K562 (cell line): ENCODE results near the gene EXOC6. TPM values are rescaled to one million over a fixed set of nuclear protein-coding genes. Genes with fewer than 3 reads are reported as not detected.

ENCODE experiments used
- ATAC-seq: fragments of 200-7000 bp; cut with Tn5 transposase; 3 replicates; pipeline ENCODE4 v1.9.1; 2020; ENCODE audit warnings: moderate library complexity
- BruUV-seq: library from RNA; stranded (reverse); fragments of 400-500 nt; replicated peaks from 2 replicates; lab custom pipeline; 2021; lab: Mats Ljungman, UMichigan
- CTCF ChIA-PET: fragments of 300-600 bp; formaldehyde crosslinking; extraction: SDS; loops from one replicate; lab custom pipeline; 2021; ENCODE audit warnings: low intra/inter-chr PET ratio; lab: Yijun Ruan, JAX
- POLR2A ChIA-PET: fragments of 300-600, 350-650 bp; sonication (Branson Sonifier 250); formaldehyde crosslinking; extraction: SDS; loops from one replicate; lab custom pipeline; 2021; ENCODE audit warnings: antibody characterized with exemption, inconsistent platforms; lab: Yijun Ruan, JAX
- DNase-seq, 4 experiments: peaks; one replicate each; pipeline versions ENCODE4 v3.0.0 to v3.0.0-alpha.2; 2011 to 2018; ENCODE audit warnings: low spot score in 3 of 4, mixed read lengths in 3 of 4; ENCODE audit errors: extremely low read depth in 1 of 4
- FAIRE-seq: peaks from 2 replicates; lab custom pipeline; 2011; peaks lifted over from hg19 to GRCh38; lab: Jason Lieb, UNC
- H2AFZ ChIP-seq: 2 replicates; pipeline ENCODE4 v1.6.0; 2011; ENCODE audit warnings: low read depth, low read length, control low read depth, inconsistent platforms
- H3K27ac ChIP-seq: fragments of 200-600 bp; 3 replicates; pipeline ENCODE4 v1.8.0; 2011; ENCODE audit warnings: low read depth, mild to moderate bottlenecking, control low read depth, inconsistent platforms, low read length, moderate library complexity, mixed read lengths; ENCODE audit errors: extremely low read depth
- H3K27me3 ChIP-seq, 2 experiments: fragments of 300-600 bp in 1 of 2; 2 replicates in 1 of 2; 3 replicates in 1 of 2; pipeline versions ENCODE4 v1.6.0 to v1.8.0; 2011; ENCODE audit warnings: inconsistent platforms in 2 of 2, low read length in 2 of 2, mild to moderate bottlenecking in 1 of 2, mixed read lengths in 1 of 2, moderate library complexity in 1 of 2; ENCODE audit not compliant: control insufficient read depth in 2 of 2, insufficient read depth in 2 of 2
- H3K36me3 ChIP-seq: fragments of 300-600 bp; 3 replicates; pipeline ENCODE4 v1.8.0; 2011; ENCODE audit warnings: mild to moderate bottlenecking, low read length, inconsistent platforms; ENCODE audit not compliant: control insufficient read depth, insufficient read depth
- H3K4me1 ChIP-seq, 2 experiments: fragments of 200-600 bp in 1 of 2; replicated peaks in 1 of 2; 2 replicates in 1 of 2; 3 replicates in 1 of 2; pipeline versions ENCODE4 v1.5.1 to v1.8.0; 2011; ENCODE audit warnings: inconsistent platforms in 2 of 2, low read length in 2 of 2, mild to moderate bottlenecking in 1 of 2, mixed read lengths in 1 of 2, moderate library complexity in 1 of 2; ENCODE audit not compliant: control insufficient read depth in 2 of 2, insufficient read depth in 2 of 2
- H3K4me2 ChIP-seq: 2 replicates; pipeline ENCODE4 v1.6.1; 2011; ENCODE audit warnings: low read length, control low read depth, inconsistent platforms, mixed read lengths; ENCODE audit not compliant: insufficient read depth
- H3K4me3 ChIP-seq: fragments of 200-600 bp; sonication (generic), shearing (Covaris generic); 2 replicates; pipeline ENCODE4 v1.5.1; 2016; ENCODE audit warnings: control low read depth, inconsistent platforms
- H3K79me2 ChIP-seq: fragments of 200-600 bp; 3 replicates; pipeline ENCODE4 v1.8.0; 2011; ENCODE audit warnings: low read length, inconsistent platforms; ENCODE audit not compliant: control insufficient read depth, insufficient read depth
- H3K9ac ChIP-seq, 2 experiments: 2 replicates each; pipeline versions ENCODE4 v1.6.0 to v1.6.1; 2011; ENCODE audit warnings: low read depth in 2 of 2, low read length in 2 of 2, control low read depth in 1 of 2, inconsistent platforms in 1 of 2, mild to moderate bottlenecking in 1 of 2, mixed read lengths in 1 of 2; ENCODE audit not compliant: insufficient read depth in 1 of 2
- H3K9me1 ChIP-seq: one replicate; pipeline ENCODE4 v1.6.0; 2011; ENCODE audit warnings: inconsistent platforms, mild to moderate bottlenecking, low read length, moderate library complexity; ENCODE audit not compliant: control insufficient read depth, insufficient read depth
- H3K9me3 ChIP-seq: replicated peaks from 2 replicates; pipeline ENCODE4 v1.5.1; 2011; ENCODE audit warnings: low read depth, low read length, inconsistent platforms; ENCODE audit not compliant: control insufficient read depth, insufficient read depth
- H4K20me1 ChIP-seq: replicated peaks from 2 replicates; pipeline ENCODE4 v1.6.1; 2011; ENCODE audit warnings: low read length, inconsistent platforms, mixed read lengths; ENCODE audit not compliant: control insufficient read depth, insufficient read depth
- CAMTA2 ChIP-seq: fragments of 250-450 bp; sonication (Bioruptor Pico); conservative IDR thresholded peaks from 2 replicates; pipeline ENCODE4 v1.5.1; 2022
- CHD2 ChIP-seq: IDR thresholded peaks from 2 replicates; pipeline ENCODE4 v1.6.1; 2011; ENCODE audit warnings: low read depth, low read length
- ETS1 ChIP-seq: conservative IDR thresholded peaks from 2 replicates; pipeline ENCODE4 v1.6.1; 2011; ENCODE audit warnings: low read depth, mild to moderate bottlenecking, low read length; ENCODE audit not compliant: control insufficient read depth
- IFI16 ChIP-seq: fragments of 250-450 bp; sonication (Bioruptor Pico); IDR thresholded peaks from 2 replicates; pipeline ENCODE4 v2.1.2; 2022; ENCODE audit warnings: mild to moderate bottlenecking, inconsistent platforms
- MNT ChIP-seq, 2 experiments: fragments of 450-650 bp; conservative IDR thresholded peaks; 2 replicates each; pipeline ENCODE4 v1.6.1; 2017; ENCODE audit warnings: mild to moderate bottlenecking in 2 of 2, moderate library complexity in 2 of 2
- NCOA1 ChIP-seq: fragments of 450-650 bp; IDR thresholded peaks from 2 replicates; pipeline ENCODE4 v1.6.1; 2016; ENCODE audit warnings: low read depth
- NRF1 ChIP-seq, 2 experiments: fragments of 450-650 bp; IDR thresholded peaks in 1 of 2; conservative IDR thresholded peaks in 1 of 2; 2 replicates each; pipeline ENCODE4 v1.6.1; 2014; ENCODE audit warnings: mild to moderate bottlenecking in 2 of 2
- POLR3G ChIP-seq: IDR thresholded peaks from 2 replicates; pipeline ENCODE4 v1.6.1; 2011; ENCODE audit not compliant: insufficient read length, insufficient replicate concordance; ENCODE audit errors: extremely low read depth
- SETDB1 ChIP-seq: IDR thresholded peaks from one replicate; pipeline ENCODE4 v1.6.1; 2012; ENCODE audit warnings: low read length, control low read depth, inconsistent platforms
- THAP7 ChIP-seq: fragments of 250-450 bp; sonication (Bioruptor Pico); IDR thresholded peaks from 2 replicates; pipeline ENCODE4 v1.5.0; 2021
- XRCC4 ChIP-seq: IDR thresholded peaks from one replicate; pipeline ENCODE4 v1.6.1; 2011; ENCODE audit not compliant: insufficient read depth, insufficient read length; ENCODE audit errors: extremely low read depth
- ZFP1 ChIP-seq: fragments of 450-650 bp; formaldehyde crosslinking; IDR thresholded peaks from 2 replicates; pipeline ENCODE4 v1.4.0; 2020; ENCODE audit warnings: mild to moderate bottlenecking, mixed read lengths
- ZNF143 ChIP-seq: sonication (generic); formaldehyde crosslinking; IDR thresholded peaks from 2 replicates; pipeline ENCODE4 v1.9.0; 2022; ENCODE audit warnings: mild to moderate bottlenecking, missing genetic modification reagents
- ZNF609 ChIP-seq: sonication (generic); formaldehyde crosslinking; IDR thresholded peaks from 2 replicates; pipeline ENCODE4 v1.8.1; 2023; ENCODE audit warnings: missing genetic modification reagents, mild to moderate bottlenecking, borderline replicate concordance
- ZNF696 ChIP-seq: fragments of 250-450 bp; sonication (Bioruptor Pico); conservative IDR thresholded peaks from 2 replicates; pipeline ENCODE4 v1.4.0; 2020; ENCODE audit warnings: mild to moderate bottlenecking, moderate library complexity
- WGBS: fragments of 100-300 bp; shearing (Covaris generic); methylation state at CpG from one replicate; pipeline ENCODE4 v1.1.6; 2016; ENCODE audit warnings: low coverage, mixed read lengths; ENCODE audit not compliant: insufficient coverage; ENCODE audit errors: missing lambda C conversion rate; 5-methylcytosine and 5-hydroxymethylcytosine counted together
- in situ Hi-C: fragments of 300-500 bp; cut with MboI; formaldehyde crosslinking; loops from 4 replicates; pipeline ENCODE4 v1.15.0; 2018; ENCODE audit warnings: inconsistent platforms, mixed read lengths
- intact Hi-C: fragments of 100-400 bp; cut with micrococcal nuclease; formaldehyde crosslinking; loops from 2 replicates; pipeline ENCODE4 v1.14.2; 2022
- polyA plus RNA-seq, 8 experiments: library from polyadenylated mRNA; depleted of rRNA in 4 of 8; stranded (reverse) in 5 of 8; unstranded in 3 of 8; fragments of >200 nt; fragmentation: Nextera tagmentation in 2 of 8; fragmentation: Illumina TruSeq in 1 of 8; extraction: Ambion mirVana in 2 of 8; extraction: Trizol in 1 of 8; gene quantifications; 2 replicates each; pipeline versions ENCODE4 v1.2.1 to v1.2.3, GENCODE V29; 2011 to 2014; ENCODE audit warnings: inconsistent platforms in 1 of 8, missing spikeins in 1 of 8
- total RNA-seq, 7 experiments: library from RNA; depleted of rRNA in 6 of 7; stranded (reverse); fragments of >200 nt in 6 of 7; fragmentation: Illumina TruSeq in 2 of 7; extraction: Trizol in 2 of 7; gene quantifications; 2 replicates each; pipeline versions ENCODE4 v1.2.1 to v1.2.3, GENCODE V29; 2011 to 2021; ENCODE audit warnings: low replicate concordance in 1 of 7

EXOC6 gene
- total and polyA plus RNA-seq, 9 of the 15 experiments (the other 6 are each of a cell fraction or from before 2014, with no cell fraction given) = 13.9 to 42.8 (median 24.9) TPM

- in situ Hi-C loops = no loop called here
- FAIRE-seq (peak; percentile 58), DNase-seq (no peak), ATAC-seq (peak; percentile 13; the same call in 2 of the 3 replicates)
- Histone ChIP-seq H3K4me3 (peak overlapping the region; percentile 94), H3K79me2 (peaks cover 56% of the 10 kb centered on the region), H3K4me2 (peak overlapping the region; percentile 81), H3K27ac (peak overlapping the region; percentile 92), H3K9me3 (no peaks in the 10 kb centered on the region), H3K9me1 (no peaks in the 10 kb centered on the region), H3K4me1 (peaks cover 9 to 13% of the 10 kb centered on the region in 2 experiments; a peak in 4 of 5 replicates), H2AFZ (peak overlapping the region; percentile 85), H3K36me3 (peaks cover 16% of the 10 kb centered on the region; the same call in 2 of the 3 replicates), H3K27me3 (no peaks in the 10 kb centered on the region), H3K9ac (peak overlapping the region; percentile 74 to 98), H4K20me1 (no peaks in the 10 kb centered on the region)
- BruUV-seq = no TSS peak
- WGBS = 0% methylated on average over 6 of the region's 7 CpGs
- intact Hi-C loops = no loop called here
- POLR2A ChIA-PET = interaction anchor here (0.8 to 2.1 kb wide), 4 partner anchors 9 to 37 kb away, joined by 3 to 10 read pairs (median 6); no protein-coding TSS in a partner anchor
- CTCF ChIA-PET = interaction anchor here (0.7 to 0.9 kb wide), 2 partner anchors 101 to 159 kb away, joined by 3 read pairs; partner anchors contain the start of gene HHEX
- TF ChIP-seq MNT (conservative IDR thresholded peaks at IDR 0.05) = peak; percentile 15 to 22; a peak in 1 of 4 replicates
- no peak for TF ChIP-seq NCOA1
- 0 out of 2 replicates have a peak, but pooled peaks have one; percentile 34 for TF ChIP-seq CHD2
- no peak for TF ChIP-seq THAP7 (CRISPR knock-in tag)
- TF ChIP-seq CAMTA2 (CRISPR knock-in tag) = no peak
- no peak for TF ChIP-seq XRCC4
- no peak for TF ChIP-seq POLR3G
- no peak for TF ChIP-seq SETDB1
- TF ChIP-seq ZNF609 (CRISPR knock-in tag) = no peak
- 0 out of 4 replicates have a peak, but pooled peaks of 1 of the 2 experiments have one; percentile 5 for TF ChIP-seq NRF1 (conservative IDR thresholded peaks at IDR 0.05 in 1 of 2, IDR thresholded peaks at IDR 0.05 in 1 of 2)
- TF ChIP-seq ZNF696 (CRISPR knock-in tag) = no peak
- TF ChIP-seq IFI16 = no peak
- TF ChIP-seq ZNF143 = no peak
- TF ChIP-seq ETS1 = no peak
- TF ChIP-seq ZFP1 (CRISPR knock-in tag) = no peak
Observed at GRCh38 chr10:92849234-92849525, 860 bp downstream of the EXOC6 start.
